Measurements from ENCODE around the gene TRPM8.

- TF ChIP-seq EZH2phosphoT487 (IDR thresholded peaks at IDR 0.05; ENCODE audit: insufficient read depth, low read depth) (no peak), EZH2 (IDR thresholded peaks at IDR 0.05; ENCODE audit: insufficient read depth, poor library complexity, severe bottlenecking) (no peak)
Observed at GRCh38 chr2:233979748-233980147, 62.6 kb downstream of the TRPM8 start.

All from GM23248 (cell line).